Endodermal cell (in vitro differentiated cells): ENCODE results near the gene CIBAR2. TPM values are rescaled to one million over a fixed set of nuclear protein-coding genes. Genes with fewer than 3 reads are reported as not detected.
A peak's percentile ranks its signal among the peaks of the same experiment; 100 is the strongest.

ENCODE experiments used
- DNase-seq: peaks from one replicate; pipeline ENCODE4 v3.0.0-alpha.2; 2017
- H3K27ac ChIP-seq: 2 replicates; pipeline ENCODE4 v1.5.1; 2013; ENCODE audit warnings: mild to moderate bottlenecking, low read depth, low read length, moderate library complexity
- H3K27me3 ChIP-seq: 2 replicates; pipeline ENCODE4 v1.6.1; 2013; ENCODE audit warnings: mild to moderate bottlenecking, low read length, moderate library complexity; ENCODE audit not compliant: insufficient read depth, control insufficient read depth, poor library complexity, severe bottlenecking
- H3K36me3 ChIP-seq: 2 replicates; pipeline ENCODE4 v1.7.0; 2013; ENCODE audit warnings: mild to moderate bottlenecking, low read length, moderate library complexity; ENCODE audit not compliant: control insufficient read depth, insufficient read depth
- H3K4me1 ChIP-seq: one replicate; pipeline ENCODE4 v1.7.0; 2013; ENCODE audit warnings: low read length; ENCODE audit not compliant: control insufficient read depth, insufficient read depth
- H3K4me3 ChIP-seq: 2 replicates; pipeline ENCODE4 v1.5.1; 2013; ENCODE audit warnings: mild to moderate bottlenecking, low read length, moderate library complexity
- H3K9ac ChIP-seq: 2 replicates; pipeline ENCODE4 v1.6.1; 2013; ENCODE audit warnings: mild to moderate bottlenecking, low read length, moderate library complexity; ENCODE audit not compliant: poor library complexity, severe bottlenecking; ENCODE audit errors: extremely low read depth
- H3K9me3 ChIP-seq: 2 replicates; pipeline ENCODE4 v1.6.1; 2013; ENCODE audit warnings: mild to moderate bottlenecking, low read length, moderate library complexity; ENCODE audit not compliant: control insufficient read depth
- H3K27ac Mint-ChIP-seq: 2 replicates; pipeline ENCODE4 v1.8.0; 2020; ENCODE audit warnings: mixed read lengths
- H3K27me3 Mint-ChIP-seq: 2 replicates; pipeline ENCODE4 v1.8.0; 2021; ENCODE audit warnings: mild to moderate bottlenecking, mixed read lengths; ENCODE audit not compliant: insufficient read depth
- H3K36me3 Mint-ChIP-seq: 2 replicates; pipeline ENCODE4 v1.8.0; 2020; ENCODE audit warnings: low read depth, mixed read lengths
- H3K4me1 Mint-ChIP-seq: 2 replicates; pipeline ENCODE4 v1.8.0; 2020; ENCODE audit warnings: mixed read lengths
- H3K4me3 Mint-ChIP-seq: 2 replicates; pipeline ENCODE4 v1.8.0; 2020; ENCODE audit warnings: mild to moderate bottlenecking, moderate library complexity, mixed read lengths
- H3K9me3 Mint-ChIP-seq: 2 replicates; pipeline ENCODE4 v1.8.0; 2020; ENCODE audit warnings: mild to moderate bottlenecking, mixed read lengths
- WGBS, 2 experiments: methylation state at CpG; one replicate each; pipeline versions ENCODE4 v1.1.5 to v1.1.7; 2013; ENCODE audit warnings: missing lambda C conversion rate in 2 of 2, mixed read lengths in 1 of 2; ENCODE audit not compliant: insufficient coverage in 1 of 2, insufficient read length in 1 of 2; 5-methylcytosine and 5-hydroxymethylcytosine counted together
- total RNA-seq, 2 donors: library from RNA; stranded (reverse); fragmentation: NEBNext Ultra II Directional in 1 of 2; extraction: Animal tissue kit (Norgen Biotek cat#: 25700) in 1 of 2; gene quantifications; 2 replicates in 1 of 2; 3 replicates in 1 of 2; pipeline ENCODE4 v1.2.1, GENCODE V29; 2021
- TF ChIP-seq, protein P1 (sequence below): fragments of 200-600 bp; sonication (generic); conservative IDR thresholded peaks from 2 replicates; pipeline ENCODE4 v1.5.0; 2021; ENCODE audit warnings: antibody characterized with exemption, mild to moderate bottlenecking

CIBAR2 gene
- total RNA-seq, 2 donors from 2014 or later = not detected

DNA sequence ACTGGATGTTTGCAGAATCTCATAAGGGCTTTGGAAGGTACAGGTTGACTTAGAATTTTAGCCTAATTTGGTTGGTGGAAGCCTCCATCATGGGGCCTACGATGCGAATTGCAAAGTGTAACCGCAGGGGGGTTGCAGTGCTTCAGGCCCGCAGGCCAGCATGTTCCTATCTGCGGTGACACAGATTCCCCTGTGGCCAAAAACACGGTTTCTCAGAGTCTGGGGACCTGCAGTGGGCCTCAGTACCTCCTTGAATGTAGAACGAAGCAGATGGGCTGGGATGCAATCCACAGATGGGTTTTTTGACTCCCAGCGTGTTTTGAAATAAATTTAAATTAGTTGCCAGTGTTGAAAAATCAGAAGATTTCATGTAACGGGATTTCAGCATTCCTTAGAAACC lies 49.9 kb downstream of the CIBAR2 start:
- no peak for DNase-seq
- no peak overlapping the region for H3K4me3 ChIP-seq
- Mint-ChIP-seq H3K27ac (peak overlapping the region; percentile 23), H3K4me1 (peaks cover 12% of the 10 kb centered on the region), H3K4me3 (no peak overlapping the region), H3K36me3 (peaks cover 4% of the 10 kb centered on the region), H3K27me3 (no peaks in the 10 kb centered on the region), H3K9me3 (no peaks in the 10 kb centered on the region)
- no peaks in the 10 kb centered on the region for H3K27me3 ChIP-seq
- no peaks in the 10 kb centered on the region for H3K36me3 ChIP-seq
- 70 to 72% methylated on average over 9 of the region's 9 CpGs for WGBS, 2 experiments
- H3K27ac ChIP-seq = no peak overlapping the region
- H3K4me1 ChIP-seq = no peaks in the 10 kb centered on the region
- no peak overlapping the region for H3K9ac ChIP-seq
- H3K9me3 ChIP-seq = no peaks in the 10 kb centered on the region
- TF ChIP-seq, protein P1, sequence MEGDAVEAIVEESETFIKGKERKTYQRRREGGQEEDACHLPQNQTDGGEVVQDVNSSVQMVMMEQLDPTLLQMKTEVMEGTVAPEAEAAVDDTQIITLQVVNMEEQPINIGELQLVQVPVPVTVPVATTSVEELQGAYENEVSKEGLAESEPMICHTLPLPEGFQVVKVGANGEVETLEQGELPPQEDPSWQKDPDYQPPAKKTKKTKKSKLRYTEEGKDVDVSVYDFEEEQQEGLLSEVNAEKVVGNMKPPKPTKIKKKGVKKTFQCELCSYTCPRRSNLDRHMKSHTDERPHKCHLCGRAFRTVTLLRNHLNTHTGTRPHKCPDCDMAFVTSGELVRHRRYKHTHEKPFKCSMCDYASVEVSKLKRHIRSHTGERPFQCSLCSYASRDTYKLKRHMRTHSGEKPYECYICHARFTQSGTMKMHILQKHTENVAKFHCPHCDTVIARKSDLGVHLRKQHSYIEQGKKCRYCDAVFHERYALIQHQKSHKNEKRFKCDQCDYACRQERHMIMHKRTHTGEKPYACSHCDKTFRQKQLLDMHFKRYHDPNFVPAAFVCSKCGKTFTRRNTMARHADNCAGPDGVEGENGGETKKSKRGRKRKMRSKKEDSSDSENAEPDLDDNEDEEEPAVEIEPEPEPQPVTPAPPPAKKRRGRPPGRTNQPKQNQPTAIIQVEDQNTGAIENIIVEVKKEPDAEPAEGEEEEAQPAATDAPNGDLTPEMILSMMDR = no peak

DNA sequence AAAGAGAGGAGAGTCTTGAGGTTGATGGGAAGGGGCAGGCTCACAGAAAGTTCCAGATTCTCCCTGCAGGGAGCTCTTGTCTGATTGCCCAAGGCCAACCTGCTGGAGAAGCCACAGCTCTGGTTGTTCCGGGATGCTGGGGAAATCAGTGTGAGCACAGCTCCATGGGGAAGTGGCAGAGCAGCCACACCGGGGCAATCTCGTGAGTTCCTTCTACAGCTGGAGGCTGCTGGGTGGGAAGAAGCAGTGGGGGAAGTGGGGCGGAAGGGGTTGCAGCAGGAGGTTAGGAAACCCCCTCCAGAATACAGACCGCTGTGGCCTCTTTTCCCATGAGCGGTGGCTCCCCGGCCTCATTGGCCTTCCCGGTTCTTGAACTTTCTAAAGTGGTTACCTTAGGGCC lies 50.7 kb downstream of the CIBAR2 start:
- Histone ChIP-seq H3K4me3 (no peak overlapping the region), H3K4me1 (no peaks in the 10 kb centered on the region), H3K27ac (no peak overlapping the region), H3K27me3 (no peaks in the 10 kb centered on the region), H3K9ac (no peak overlapping the region), H3K9me3 (no peaks in the 10 kb centered on the region), H3K36me3 (no peaks in the 10 kb centered on the region)
- DNase-seq = no peak
- no peaks in the 10 kb centered on the region for H3K27me3 Mint-ChIP-seq
- H3K27ac Mint-ChIP-seq = no peak overlapping the region
- H3K4me3 Mint-ChIP-seq = no peak overlapping the region
- no peaks in the 10 kb centered on the region for H3K9me3 Mint-ChIP-seq
- WGBS, 2 experiments = 87 to 95% methylated on average over 7 to 8 of the region's 8 CpGs
- TF ChIP-seq, protein P1 = no peak
- peaks cover 12% of the 10 kb centered on the region for H3K4me1 Mint-ChIP-seq
- no peaks in the 10 kb centered on the region for H3K36me3 Mint-ChIP-seq

DNA sequence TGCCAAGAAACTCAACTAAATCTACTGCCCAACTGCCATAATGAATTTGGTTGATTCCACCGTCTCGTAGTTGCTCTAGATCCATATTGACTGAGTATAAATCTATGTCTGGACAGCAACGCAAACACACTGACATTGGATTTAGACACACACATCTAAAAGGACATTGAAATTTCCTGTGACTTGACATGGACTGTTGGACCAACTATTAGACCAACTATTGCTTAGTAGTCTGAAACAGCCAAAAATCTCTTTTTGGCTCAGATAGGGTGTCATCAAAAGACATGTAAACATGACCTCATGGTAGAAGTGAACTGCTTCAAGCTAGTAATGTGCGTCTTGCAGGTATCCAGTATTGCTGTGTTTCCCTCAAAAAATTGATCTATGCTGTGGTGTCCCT lies 53.4 kb downstream of the CIBAR2 start:
- no peaks in the 10 kb centered on the region for H3K9me3 ChIP-seq
- no peak overlapping the region for H3K27ac ChIP-seq
- H3K36me3 Mint-ChIP-seq = no peaks in the 10 kb centered on the region
- H3K4me1 ChIP-seq = peaks cover 9% of the 10 kb centered on the region
- TF ChIP-seq, protein P1 = no peak
- no peak overlapping the region for H3K4me3 ChIP-seq
- no peak overlapping the region for H3K4me3 Mint-ChIP-seq
- 97 to 100% methylated on average over 3 to 4 of the region's 4 CpGs for WGBS, 2 experiments
- no peaks in the 10 kb centered on the region for H3K27me3 Mint-ChIP-seq
- no peak overlapping the region for H3K27ac Mint-ChIP-seq
- H3K9ac ChIP-seq = no peak overlapping the region
- no peaks in the 10 kb centered on the region for H3K27me3 ChIP-seq
- no peaks in the 10 kb centered on the region for H3K9me3 Mint-ChIP-seq
- H3K36me3 ChIP-seq = no peaks in the 10 kb centered on the region
- H3K4me1 Mint-ChIP-seq = peaks cover 24% of the 10 kb centered on the region
- no peak for DNase-seq
